Measurements from ENCODE around the gene ZNF705A.
"Not testable (repeated sequence)": the region's sequence is repeated elsewhere in the genome, so short reads cannot be mapped to it uniquely, and the experiment has no call there.

ZNF705A gene

DNA sequence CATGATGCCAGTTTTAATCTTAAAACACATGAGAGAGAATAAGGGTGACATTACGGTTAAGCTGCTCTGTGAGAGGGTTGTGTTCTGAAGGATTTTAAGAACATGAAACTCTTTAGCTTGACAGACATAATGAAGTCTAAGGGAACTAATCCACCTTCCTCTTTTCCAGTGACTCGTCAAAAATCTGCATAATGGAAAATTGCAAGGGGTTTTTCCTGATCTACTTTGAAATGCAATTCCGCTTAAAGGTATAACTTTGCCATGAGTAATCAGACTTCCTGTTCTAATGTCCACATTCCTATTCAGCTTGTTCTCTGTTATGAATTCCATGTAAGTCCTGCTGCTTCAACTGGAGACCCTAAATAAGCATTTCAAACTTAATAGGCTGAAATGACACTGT, at the start of gene ZNF705A:
Gene ZNF705A, plus strand, starts transcription at position 171 of the 400 bp plus-strand sequence. CDS start 15,611 bp downstream, outside the sequence.
- DNase-seq (ENCODE audit: low spot score): peak; percentile 36

DNA sequence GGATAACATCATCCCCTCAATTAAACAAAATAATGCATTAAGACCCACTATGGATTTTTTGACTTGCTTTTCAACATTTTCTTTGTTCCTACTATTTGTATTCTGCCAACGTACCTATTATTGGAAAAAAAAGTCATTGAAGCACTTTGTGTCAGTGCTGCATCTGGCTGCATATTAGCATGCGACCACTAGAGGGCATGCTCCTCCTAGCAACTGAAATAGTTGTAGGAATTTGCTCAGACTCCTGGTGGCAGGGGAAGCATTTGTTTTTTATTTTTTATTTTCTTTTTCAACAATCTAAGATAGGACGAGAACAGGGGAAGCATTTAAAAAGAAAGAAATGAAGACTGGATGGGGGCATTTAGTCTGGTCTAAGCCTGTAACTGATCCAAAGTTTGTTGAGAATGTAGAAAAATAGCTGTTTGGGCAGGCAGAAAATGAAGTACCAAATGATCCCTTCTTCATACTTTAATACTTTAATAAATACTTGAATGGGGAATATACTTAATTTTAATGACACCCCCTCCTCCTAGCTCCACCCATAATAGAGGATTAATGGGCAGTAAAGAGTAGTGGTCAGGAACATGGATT, 47.9 kb upstream of the ZNF705A start:
- DNase-seq (ENCODE audit: low spot score): peak; percentile 53

GRCh38 chr12:8113117-8113516, 43.7 kb upstream of the ZNF705A start:
- DNase-seq (ENCODE audit: low spot score): not testable (repeated sequence)

DNA sequence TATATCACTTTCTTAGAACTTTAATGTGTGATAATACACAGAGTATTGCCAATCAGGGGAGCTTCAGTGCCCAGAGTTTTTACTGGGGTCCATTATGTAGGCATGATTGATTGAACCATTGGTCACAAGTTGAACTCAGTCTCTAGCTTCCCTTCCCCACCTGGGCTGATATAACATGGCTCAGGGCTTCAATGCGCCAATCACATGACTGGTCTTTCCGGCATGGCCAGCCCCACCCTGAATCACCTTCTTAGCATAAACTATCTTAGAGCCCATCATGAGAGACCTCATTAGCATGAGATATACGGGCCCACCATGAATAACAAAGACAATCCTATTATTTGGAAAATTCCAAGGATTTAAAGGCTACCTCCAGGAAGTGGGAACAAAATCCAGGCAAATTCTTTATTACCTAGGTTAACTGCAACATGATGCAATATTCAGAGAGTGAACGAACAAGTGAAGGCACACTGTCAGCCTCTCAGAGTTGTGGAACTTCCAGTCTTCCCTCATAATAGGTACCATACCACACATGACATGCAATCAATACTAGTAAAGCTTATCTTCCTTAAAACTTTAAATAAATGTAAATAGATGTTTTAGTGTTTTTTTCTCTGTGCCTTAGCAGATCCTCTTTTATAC, 36.6 kb upstream of the ZNF705A start:
- DNase-seq (ENCODE audit: low spot score): no peak

DNA sequence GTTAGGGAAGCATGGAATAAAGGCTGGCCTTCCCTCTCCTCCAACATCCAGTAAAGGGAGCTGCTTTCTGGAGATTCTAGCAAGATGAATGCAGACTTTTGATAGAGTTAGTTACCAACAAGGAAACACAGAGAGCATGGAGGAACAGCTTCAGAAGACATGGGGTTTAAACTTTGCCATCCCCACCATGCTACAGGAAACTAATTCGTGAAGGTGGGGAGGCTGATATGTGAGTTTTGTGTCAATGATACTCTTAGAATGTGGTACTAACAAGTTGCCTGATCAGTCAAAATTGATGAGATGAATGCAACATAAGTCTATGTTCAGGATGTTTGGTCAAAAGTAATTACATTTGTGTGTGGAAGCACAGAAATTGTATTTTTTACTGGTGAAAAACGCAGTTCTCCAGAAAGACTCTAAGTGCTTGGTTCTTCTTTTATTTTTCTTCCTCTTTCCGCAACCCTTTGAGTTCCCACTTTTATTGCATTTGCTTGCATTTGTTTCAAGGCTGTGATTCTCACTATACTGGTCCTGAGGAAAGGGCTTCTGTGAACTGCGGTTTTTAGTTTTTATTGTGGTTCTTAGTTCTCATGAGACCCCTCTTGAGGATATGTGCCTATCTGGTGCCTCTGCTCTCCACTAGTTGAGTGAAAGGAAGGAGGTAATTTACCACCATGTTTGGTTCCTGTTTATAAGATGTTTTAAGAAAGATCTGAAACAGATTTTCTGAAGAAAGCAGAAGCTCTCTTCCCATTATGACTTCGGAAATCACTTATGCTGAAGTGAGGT, 33.5 kb upstream of the ZNF705A start, which contains the start of gene CLEC4A:
Gene CLEC4A, plus strand, starts transcription at position 494 of the 789 bp plus-strand sequence. Its CDS starts 262 bp downstream, at position 756.
- DNase-seq (ENCODE audit: low spot score): no peak

- DNase-seq (ENCODE audit: low spot score): no peak
Measured at GRCh38 chr12:8127138-8127537, 29.7 kb upstream of the ZNF705A start.

DNA sequence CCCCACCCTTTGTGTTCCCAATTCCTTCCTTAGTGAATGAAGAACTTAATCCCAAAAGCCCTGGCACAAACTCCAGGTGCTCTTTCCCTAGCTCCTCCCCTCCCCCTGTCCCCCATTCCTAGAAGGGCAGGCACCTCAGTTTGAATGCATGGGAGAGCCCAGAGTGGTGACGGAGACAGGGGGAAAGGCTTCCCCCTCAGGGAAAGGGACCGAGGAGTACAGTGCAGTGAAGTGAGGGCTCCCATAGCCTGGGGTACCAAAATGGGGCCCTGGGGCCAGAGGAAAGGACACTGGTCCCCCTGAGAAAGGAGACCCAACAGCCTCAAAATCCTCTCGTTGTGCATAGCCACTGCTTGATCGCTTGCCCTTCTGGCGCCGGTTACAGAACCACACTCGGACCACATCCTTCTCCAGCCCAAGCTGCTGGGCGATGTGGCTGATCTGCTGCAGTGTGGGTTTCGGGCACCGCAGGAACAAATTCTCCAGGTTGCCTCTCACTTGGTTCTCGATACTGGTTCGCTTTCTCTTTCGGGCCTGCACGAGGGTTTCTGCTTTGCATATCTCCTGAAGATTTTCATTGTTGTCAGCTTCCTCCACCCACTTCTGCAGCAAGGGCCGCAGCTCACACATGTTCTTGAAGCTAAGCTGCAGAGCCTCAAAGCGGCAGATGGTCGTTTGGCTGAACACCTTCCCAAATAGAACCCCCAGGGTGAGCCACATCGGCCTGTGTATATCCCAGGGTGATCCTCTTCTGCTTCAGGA, 23.0 kb upstream of the ZNF705A start:
- DNase-seq (ENCODE audit: low spot score): not testable (repeated sequence)

DNA sequence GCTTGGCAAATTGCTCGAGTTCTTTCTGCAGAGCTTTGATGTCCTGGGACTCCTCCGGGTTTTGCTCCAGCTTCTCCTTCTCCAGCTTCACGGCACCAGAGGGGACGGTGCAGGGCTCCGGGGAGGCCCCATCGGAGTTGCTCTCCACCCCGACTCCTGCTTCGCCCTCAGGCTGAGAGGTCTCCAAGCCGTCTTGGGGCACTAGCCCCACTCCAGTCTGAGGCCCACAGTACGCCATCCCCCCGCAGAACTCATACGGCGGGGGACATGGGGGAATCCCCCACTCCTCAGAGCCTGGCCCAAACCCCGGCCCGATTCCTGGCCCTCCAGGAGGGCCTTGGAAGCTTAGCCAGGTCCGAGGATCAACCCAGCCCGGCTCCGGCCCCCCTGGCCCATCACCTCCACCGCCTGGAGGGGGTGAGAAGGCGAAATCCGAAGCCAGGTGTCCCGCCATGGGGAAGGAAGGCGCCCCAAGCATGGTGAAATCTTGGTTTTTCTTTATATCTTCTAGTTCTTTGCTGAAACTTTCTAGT, 22.4 kb upstream of the ZNF705A start:
- DNase-seq (ENCODE audit: low spot score): not testable (repeated sequence)

- DNase-seq (ENCODE audit: low spot score): not testable (repeated sequence)
Measured at GRCh38 chr12:8141647-8142046, 15.2 kb upstream of the ZNF705A start.

GRCh38 chr12:8143261-8143660, 13.6 kb upstream of the ZNF705A start:
- DNase-seq (ENCODE audit: low spot score): no peak

- no peak for DNase-seq (ENCODE audit: low spot score)
Measured at GRCh38 chr12:8145754-8146441, 10.9 kb upstream of the ZNF705A start.

- DNase-seq (ENCODE audit: low spot score): no peak
Measured at GRCh38 chr12:8146442-8146771, 10.4 kb upstream of the ZNF705A start.

DNA sequence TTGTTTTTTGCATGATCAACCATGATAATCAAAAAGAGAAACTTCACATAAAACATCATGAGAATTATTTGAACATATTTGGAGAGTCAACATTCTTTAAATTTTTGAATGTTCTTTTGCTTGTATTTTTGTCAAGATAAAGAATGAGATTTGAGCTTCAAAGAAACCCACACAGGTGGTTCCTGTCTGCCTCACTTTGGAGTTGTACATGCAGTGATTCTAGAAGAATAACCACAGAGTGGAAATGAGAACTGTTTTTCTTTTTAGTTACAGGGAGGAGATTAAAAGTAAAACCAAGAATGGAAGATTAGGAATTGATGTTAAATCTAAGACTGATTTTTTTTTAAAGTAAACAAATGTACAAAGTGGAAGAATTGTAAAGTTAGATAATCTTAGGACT, 2.3 kb upstream of the ZNF705A start:
- DNase-seq (ENCODE audit: low spot score): no peak

- DNase-seq (ENCODE audit: low spot score): no peak
Measured at GRCh38 chr12:8156416-8156815, 399 bp upstream of the ZNF705A start.

- no peak for DNase-seq (ENCODE audit: low spot score)
Measured at GRCh38 chr12:8157484-8158198, 826 bp downstream of the ZNF705A start.

GRCh38 chr12:8172911-8173310, 16.1 kb downstream of the ZNF705A start:
- DNase-seq (ENCODE audit: low spot score): not testable (repeated sequence)

GRCh38 chr12:8179989-8180585, 23.3 kb downstream of the ZNF705A start:
- peak; percentile 40 for DNase-seq (ENCODE audit: low spot score)

DNA sequence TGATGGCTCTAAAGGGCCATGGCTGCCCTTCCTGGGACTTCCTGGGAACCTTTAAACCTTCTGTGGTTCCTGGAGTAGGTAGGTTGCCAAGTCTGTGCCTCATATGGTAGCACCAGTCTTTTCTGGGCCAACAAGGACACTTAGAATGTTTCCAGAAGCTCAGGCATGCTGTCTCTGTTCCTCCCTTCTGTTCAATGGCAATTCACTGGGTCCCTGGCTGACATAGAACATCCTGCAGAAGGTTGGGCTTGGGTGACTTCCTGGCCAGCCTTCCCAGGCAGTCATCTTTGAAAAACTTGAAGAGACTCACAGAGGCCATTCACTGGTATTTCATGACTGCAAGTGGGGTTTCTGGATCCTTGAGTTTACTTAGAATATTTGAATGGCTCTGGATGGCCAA, 24.5 kb downstream of the ZNF705A start:
- not testable (repeated sequence) for DNase-seq (ENCODE audit: low spot score)

- not testable (repeated sequence) for DNase-seq (ENCODE audit: low spot score)
Measured at GRCh38 chr12:8182923-8183322, 26.1 kb downstream of the ZNF705A start.

GRCh38 chr12:8183346-8183745, 26.5 kb downstream of the ZNF705A start:
- DNase-seq (ENCODE audit: low spot score): not testable (repeated sequence)
